ENCODE measurements around the gene EXD3. TPM values are rescaled to one million over a fixed set of nuclear protein-coding genes. Genes with fewer than 3 reads are reported as not detected.
A peak's percentile ranks its signal among the peaks of the same experiment; 100 is the strongest.

Gene EXD3
- total RNA-seq, 1 donor from 2014 or later, result 24.5 TPM

DNA sequence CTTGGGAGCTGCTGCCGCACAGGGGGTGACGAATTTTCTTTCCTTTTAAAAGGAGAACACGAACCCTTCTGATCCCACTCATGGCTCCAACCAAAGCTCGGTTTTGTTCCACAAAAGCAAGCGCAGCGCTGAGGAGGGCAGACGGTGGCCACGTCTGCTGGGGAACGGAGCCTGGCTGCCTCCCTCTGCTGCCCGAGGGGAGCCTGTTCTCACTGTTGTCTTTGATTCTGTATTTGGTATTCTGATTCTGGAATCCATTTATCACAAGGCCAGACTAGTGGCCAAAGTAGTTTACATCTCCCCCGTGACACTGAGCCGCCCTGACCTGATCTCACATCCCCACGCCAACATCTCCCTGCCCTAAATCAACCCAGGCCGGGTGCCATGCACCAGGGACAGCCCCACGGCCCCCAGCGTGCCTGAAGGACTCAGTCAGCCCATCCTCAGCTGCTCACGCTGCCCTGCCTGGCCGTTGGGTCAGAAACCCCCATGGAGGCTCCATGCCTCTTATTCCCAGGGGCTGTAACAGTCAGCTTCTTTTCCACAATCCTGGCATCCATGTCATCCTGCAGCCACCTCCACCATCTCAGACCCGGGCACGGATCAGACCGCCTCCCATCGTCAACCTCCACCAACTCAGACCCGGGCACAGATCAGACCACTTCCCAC lies 42.9 kb upstream of the EXD3 start:
- Mint-ChIP-seq H3K27ac (ENCODE audit: unreplicated experiment) (no peak overlapping the region), H3K4me1 (ENCODE audit: low read depth, unreplicated experiment) (peaks cover 2% of the 10 kb centered on the region), H3K36me3 (ENCODE audit: unreplicated experiment) (peaks cover 6% of the 10 kb centered on the region), H3K27me3 (ENCODE audit: unreplicated experiment) (peaks cover 6% of the 10 kb centered on the region), H3K9me3 (ENCODE audit: unreplicated experiment) (peaks cover 9% of the 10 kb centered on the region), H3K4me3 (ENCODE audit: unreplicated experiment) (peak overlapping the region; percentile 60)
- TF ChIP-seq, protein P1, sequence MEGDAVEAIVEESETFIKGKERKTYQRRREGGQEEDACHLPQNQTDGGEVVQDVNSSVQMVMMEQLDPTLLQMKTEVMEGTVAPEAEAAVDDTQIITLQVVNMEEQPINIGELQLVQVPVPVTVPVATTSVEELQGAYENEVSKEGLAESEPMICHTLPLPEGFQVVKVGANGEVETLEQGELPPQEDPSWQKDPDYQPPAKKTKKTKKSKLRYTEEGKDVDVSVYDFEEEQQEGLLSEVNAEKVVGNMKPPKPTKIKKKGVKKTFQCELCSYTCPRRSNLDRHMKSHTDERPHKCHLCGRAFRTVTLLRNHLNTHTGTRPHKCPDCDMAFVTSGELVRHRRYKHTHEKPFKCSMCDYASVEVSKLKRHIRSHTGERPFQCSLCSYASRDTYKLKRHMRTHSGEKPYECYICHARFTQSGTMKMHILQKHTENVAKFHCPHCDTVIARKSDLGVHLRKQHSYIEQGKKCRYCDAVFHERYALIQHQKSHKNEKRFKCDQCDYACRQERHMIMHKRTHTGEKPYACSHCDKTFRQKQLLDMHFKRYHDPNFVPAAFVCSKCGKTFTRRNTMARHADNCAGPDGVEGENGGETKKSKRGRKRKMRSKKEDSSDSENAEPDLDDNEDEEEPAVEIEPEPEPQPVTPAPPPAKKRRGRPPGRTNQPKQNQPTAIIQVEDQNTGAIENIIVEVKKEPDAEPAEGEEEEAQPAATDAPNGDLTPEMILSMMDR (IDR thresholded peaks at IDR 0.05; ENCODE audit: partially characterized antibody, unreplicated experiment), result no peak
- DNase-seq, result no peak

DNA sequence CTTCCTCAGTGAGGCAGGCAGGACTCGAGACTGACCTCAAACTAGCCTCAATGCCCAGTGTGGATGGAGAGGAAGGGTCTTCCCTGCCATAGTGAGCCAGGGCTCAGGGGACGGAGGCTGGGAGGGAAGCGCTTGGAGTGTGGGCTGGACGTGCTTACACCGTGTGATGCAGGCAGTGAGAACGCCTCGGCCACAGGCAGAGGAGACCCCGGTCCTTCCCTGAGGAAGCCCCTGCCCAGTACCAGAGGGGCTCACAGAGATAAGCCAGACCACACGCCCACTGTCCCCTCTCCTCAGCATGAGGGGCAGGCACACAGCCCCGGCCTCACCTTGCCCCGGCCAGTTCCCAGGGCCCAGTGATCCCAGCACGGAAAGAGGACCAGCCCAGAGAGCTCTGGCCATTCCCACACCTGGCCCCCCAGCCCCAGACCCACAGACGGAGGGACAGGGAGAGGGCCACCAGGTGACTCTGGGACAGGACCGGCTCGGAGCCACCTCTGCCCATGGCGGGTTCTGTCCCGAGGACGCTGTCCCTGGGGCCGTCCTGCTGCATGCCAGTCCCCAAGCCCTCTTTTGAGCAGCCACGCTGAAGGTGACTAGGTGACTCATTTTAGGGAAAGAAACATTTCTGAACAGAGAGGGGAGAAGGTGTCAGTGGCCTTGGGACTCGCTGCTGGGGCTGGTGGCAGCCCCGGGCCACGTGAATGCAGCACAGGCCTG lies 42.2 kb upstream of the EXD3 start:
- peaks cover 2% of the 10 kb centered on the region for H3K4me1 Mint-ChIP-seq (ENCODE audit: low read depth, unreplicated experiment)
- no peak overlapping the region for H3K4me3 Mint-ChIP-seq (ENCODE audit: unreplicated experiment)
- H3K27ac Mint-ChIP-seq (ENCODE audit: unreplicated experiment), result no peak overlapping the region
- peaks cover 9% of the 10 kb centered on the region for H3K9me3 Mint-ChIP-seq (ENCODE audit: unreplicated experiment)
- TF ChIP-seq, protein P1 (IDR thresholded peaks at IDR 0.05; ENCODE audit: partially characterized antibody, unreplicated experiment), result no peak
- H3K27me3 Mint-ChIP-seq (ENCODE audit: unreplicated experiment), result peaks cover 5% of the 10 kb centered on the region
- DNase-seq, result no peak
- peaks cover 6% of the 10 kb centered on the region for H3K36me3 Mint-ChIP-seq (ENCODE audit: unreplicated experiment)

- Mint-ChIP-seq H3K36me3 (ENCODE audit: unreplicated experiment) (peaks cover 6% of the 10 kb centered on the region), H3K27me3 (ENCODE audit: unreplicated experiment) (peaks cover 5% of the 10 kb centered on the region), H3K4me1 (ENCODE audit: low read depth, unreplicated experiment) (peaks cover 2% of the 10 kb centered on the region), H3K27ac (ENCODE audit: unreplicated experiment) (no peak overlapping the region), H3K9me3 (ENCODE audit: unreplicated experiment) (peaks cover 9% of the 10 kb centered on the region), H3K4me3 (ENCODE audit: unreplicated experiment) (no peak overlapping the region)
- TF ChIP-seq, protein P1 (IDR thresholded peaks at IDR 0.05; ENCODE audit: partially characterized antibody, unreplicated experiment), result no peak
- DNase-seq, result no peak
These were observed 41.5 kb upstream of the EXD3 start for GRCh38 chr9:137464291-137464999.

GRCh38 chr9:137463931-137464290 lies 40.9 kb upstream of the EXD3 start:
- Mint-ChIP-seq H3K4me1 (ENCODE audit: low read depth, unreplicated experiment) (peaks cover 2% of the 10 kb centered on the region), H3K27ac (ENCODE audit: unreplicated experiment) (no peak overlapping the region), H3K4me3 (ENCODE audit: unreplicated experiment) (no peak overlapping the region), H3K9me3 (ENCODE audit: unreplicated experiment) (peaks cover 9% of the 10 kb centered on the region), H3K27me3 (ENCODE audit: unreplicated experiment) (peaks cover 5% of the 10 kb centered on the region), H3K36me3 (ENCODE audit: unreplicated experiment) (peaks cover 6% of the 10 kb centered on the region)
- no peak for DNase-seq
- TF ChIP-seq, protein P1 (IDR thresholded peaks at IDR 0.05; ENCODE audit: partially characterized antibody, unreplicated experiment), result no peak

Data from glutamatergic neuron (in vitro differentiated cells).